ENCODE measurements around the gene SMAD3.

- TF ChIP-seq CTCF (IDR thresholded peaks at IDR 0.05) = no peak
- TF ChIP-seq POLR2A (IDR thresholded peaks at IDR 0.05) = no peak
Measured at GRCh38 chr15:67050522-67051087, 14.8 kb upstream of the SMAD3 start.
